Vagina (tissue), 2 donors: ENCODE results near the gene SMG7. TPM values are rescaled to one million over a fixed set of nuclear protein-coding genes. Genes with fewer than 3 reads are reported as not detected.

ENCODE experiments used
- DNase-seq, 2 donors: peaks; one replicate each; pipeline ENCODE4 v3.0.0-alpha.2; 2017; ENCODE audit errors: extremely low spot score in 2 of 2
- H3K27ac ChIP-seq: fragments of 200-600 bp; sonication (generic); one replicate; pipeline ENCODE4 v1.5.1; 2019
- H3K27me3 ChIP-seq: fragments of 200-600 bp; sonication (generic); one replicate; pipeline ENCODE4 v1.5.1; 2019
- H3K36me3 ChIP-seq, 2 donors: fragments of 200-600 bp; sonication (generic); one replicate each; pipeline ENCODE4 v1.5.1; 2017 to 2019
- H3K4me1 ChIP-seq: fragments of 200-600 bp; sonication (generic); one replicate; pipeline ENCODE4 v1.5.1; 2019
- H3K4me3 ChIP-seq, 2 donors: fragments of 200-600 bp; sonication (generic); 1 replicate in 1 of 2; 2 replicates in 1 of 2; pipeline ENCODE4 v1.5.1; 2016 to 2019
- H3K9me3 ChIP-seq: fragments of 200-600 bp; sonication (generic); one replicate; pipeline ENCODE4 v1.5.1; 2019
- POLR2A ChIP-seq, 2 donors: fragments of 450-650 bp; IDR thresholded peaks; one replicate each; pipeline ENCODE4 v1.6.1; 2017; ENCODE audit warnings: antibody characterized with exemption in 2 of 2, mild to moderate bottlenecking in 2 of 2, moderate library complexity in 2 of 2
- POLR2AphosphoS5 ChIP-seq, 2 donors: sonication (generic); formaldehyde crosslinking; IDR thresholded peaks; one replicate each; pipeline ENCODE4 v1.9.0; 2017; ENCODE audit warnings: antibody characterized with exemption in 2 of 2, mild to moderate bottlenecking in 2 of 2, low read depth in 1 of 2; ENCODE audit not compliant: insufficient read depth in 1 of 2
- intact Hi-C: fragments of 100-400 bp; cut with DNase I; formaldehyde crosslinking; loops from one replicate; pipeline ENCODE4 v1.15.1; 2023
- total RNA-seq: library from RNA; depleted of rRNA; stranded (reverse); fragments of >200 nt; gene quantifications from one replicate; pipeline ENCODE4 v1.2.3, GENCODE V29; 2016
- TF ChIP-seq, protein P1 (sequence below), 3 experiments: fragments of 450-650 bp in 2 of 3; fragments of 200-600 bp in 1 of 3; sonication (generic) in 1 of 3; IDR thresholded peaks; one replicate each; pipeline ENCODE4 v1.5.1; 2017 to 2019; ENCODE audit warnings: antibody characterized with exemption in 3 of 3, mild to moderate bottlenecking in 2 of 3, moderate library complexity in 2 of 3

SMG7 gene
- total RNA-seq, 1 donor from 2014 or later, result 48.9 TPM

DNA sequence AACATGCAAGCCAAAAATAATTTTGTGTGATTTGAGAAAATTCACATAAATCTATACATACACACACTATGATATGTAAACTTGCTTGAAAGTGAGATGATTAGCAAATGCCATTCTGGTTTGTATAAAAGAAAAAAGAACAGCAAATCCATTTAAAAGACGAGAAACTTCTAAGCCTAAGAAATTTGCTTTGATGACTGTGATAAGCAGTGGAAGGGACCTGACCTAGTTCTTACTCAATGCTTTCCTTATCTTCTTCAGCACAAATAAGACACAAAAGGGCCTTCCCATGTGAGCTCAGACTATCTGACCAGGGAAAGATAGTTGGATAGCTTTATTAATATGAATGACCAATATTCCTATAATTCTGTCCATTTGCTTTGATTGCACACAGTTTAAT lies 28.8 kb upstream of the SMG7 start:
- Histone ChIP-seq H3K9me3 (no peaks in the 10 kb centered on the region), H3K27ac (no peak overlapping the region), H3K4me1 (no peaks in the 10 kb centered on the region), H3K36me3 (no peaks in the 10 kb centered on the region), H3K27me3 (no peaks in the 10 kb centered on the region), H3K4me3 (no peak overlapping the region)
- intact Hi-C loops, result no loop called here
- no peak for TF ChIP-seq POLR2A (IDR thresholded peaks at IDR 0.05)
- no peak for TF ChIP-seq POLR2AphosphoS5 (IDR thresholded peaks at IDR 0.05; ENCODE audit: insufficient read depth in 1 of 2, low read depth in 1 of 2)
- TF ChIP-seq, protein P1, sequence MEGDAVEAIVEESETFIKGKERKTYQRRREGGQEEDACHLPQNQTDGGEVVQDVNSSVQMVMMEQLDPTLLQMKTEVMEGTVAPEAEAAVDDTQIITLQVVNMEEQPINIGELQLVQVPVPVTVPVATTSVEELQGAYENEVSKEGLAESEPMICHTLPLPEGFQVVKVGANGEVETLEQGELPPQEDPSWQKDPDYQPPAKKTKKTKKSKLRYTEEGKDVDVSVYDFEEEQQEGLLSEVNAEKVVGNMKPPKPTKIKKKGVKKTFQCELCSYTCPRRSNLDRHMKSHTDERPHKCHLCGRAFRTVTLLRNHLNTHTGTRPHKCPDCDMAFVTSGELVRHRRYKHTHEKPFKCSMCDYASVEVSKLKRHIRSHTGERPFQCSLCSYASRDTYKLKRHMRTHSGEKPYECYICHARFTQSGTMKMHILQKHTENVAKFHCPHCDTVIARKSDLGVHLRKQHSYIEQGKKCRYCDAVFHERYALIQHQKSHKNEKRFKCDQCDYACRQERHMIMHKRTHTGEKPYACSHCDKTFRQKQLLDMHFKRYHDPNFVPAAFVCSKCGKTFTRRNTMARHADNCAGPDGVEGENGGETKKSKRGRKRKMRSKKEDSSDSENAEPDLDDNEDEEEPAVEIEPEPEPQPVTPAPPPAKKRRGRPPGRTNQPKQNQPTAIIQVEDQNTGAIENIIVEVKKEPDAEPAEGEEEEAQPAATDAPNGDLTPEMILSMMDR (IDR thresholded peaks at IDR 0.05), result no peak
- no peak for DNase-seq

GRCh38 chr1:183444243-183444642 lies 28.1 kb upstream of the SMG7 start:
- Histone ChIP-seq H3K27ac (no peak overlapping the region), H3K4me3 (no peak overlapping the region), H3K27me3 (no peaks in the 10 kb centered on the region), H3K4me1 (no peaks in the 10 kb centered on the region), H3K36me3 (no peaks in the 10 kb centered on the region), H3K9me3 (no peaks in the 10 kb centered on the region)
- no peak for TF ChIP-seq POLR2AphosphoS5 (IDR thresholded peaks at IDR 0.05; ENCODE audit: insufficient read depth in 1 of 2, low read depth in 1 of 2)
- TF ChIP-seq, protein P1 (IDR thresholded peaks at IDR 0.05), result no peak
- no peak for DNase-seq
- intact Hi-C loops, result no loop called here

GRCh38 chr1:183449223-183449770 lies 23.0 kb upstream of the SMG7 start:
- no peak overlapping the region for H3K4me3 ChIP-seq
- H3K9me3 ChIP-seq, result no peaks in the 10 kb centered on the region
- H3K27ac ChIP-seq, result no peak overlapping the region
- no peaks in the 10 kb centered on the region for H3K36me3 ChIP-seq
- no peak for DNase-seq
- H3K4me1 ChIP-seq, result no peaks in the 10 kb centered on the region
- intact Hi-C loops, result no loop called here
- no peaks in the 10 kb centered on the region for H3K27me3 ChIP-seq
- TF ChIP-seq POLR2AphosphoS5 (IDR thresholded peaks at IDR 0.05; ENCODE audit: insufficient read depth in 1 of 2, low read depth in 1 of 2) (no peak), POLR2A (IDR thresholded peaks at IDR 0.05) (no peak)
- TF ChIP-seq, protein P1 (IDR thresholded peaks at IDR 0.05), result no peak

DNA sequence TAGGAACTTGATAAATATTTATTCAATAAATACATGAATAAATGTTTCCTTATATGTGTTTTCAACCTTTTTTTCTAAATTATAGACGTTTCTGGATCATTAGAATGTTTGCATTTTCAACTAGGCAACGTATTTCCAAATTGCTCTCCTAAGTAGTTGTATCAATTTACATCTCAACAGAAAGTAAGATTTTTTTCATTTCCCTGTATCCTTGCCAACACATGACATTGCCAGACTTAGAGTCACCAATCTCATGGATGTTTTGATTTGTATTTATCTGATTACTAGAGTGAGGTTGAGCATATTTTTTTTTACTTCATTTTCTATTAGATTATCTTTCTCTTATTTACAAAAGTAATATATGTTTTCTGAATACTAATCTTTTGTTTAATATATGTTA lies 22.2 kb upstream of the SMG7 start:
- TF ChIP-seq POLR2A (IDR thresholded peaks at IDR 0.05) (no peak), POLR2AphosphoS5 (IDR thresholded peaks at IDR 0.05; ENCODE audit: insufficient read depth in 1 of 2, low read depth in 1 of 2) (no peak)
- TF ChIP-seq, protein P1 (IDR thresholded peaks at IDR 0.05), result no peak
- Histone ChIP-seq H3K4me1 (no peaks in the 10 kb centered on the region), H3K27ac (no peak overlapping the region), H3K4me3 (no peak overlapping the region), H3K36me3 (no peaks in the 10 kb centered on the region), H3K27me3 (no peaks in the 10 kb centered on the region), H3K9me3 (no peaks in the 10 kb centered on the region)
- intact Hi-C loops, result no loop called here
- DNase-seq, result no peak

GRCh38 chr1:183454377-183454776 lies 17.9 kb upstream of the SMG7 start:
- Histone ChIP-seq H3K4me3 (no peak overlapping the region), H3K36me3 (no peaks in the 10 kb centered on the region), H3K4me1 (no peaks in the 10 kb centered on the region), H3K9me3 (no peaks in the 10 kb centered on the region), H3K27ac (no peak overlapping the region), H3K27me3 (no peaks in the 10 kb centered on the region)
- TF ChIP-seq POLR2A (IDR thresholded peaks at IDR 0.05), result no peak
- TF ChIP-seq, protein P1 (IDR thresholded peaks at IDR 0.05), result no peak
- no peak for TF ChIP-seq POLR2AphosphoS5 (IDR thresholded peaks at IDR 0.05; ENCODE audit: insufficient read depth in 1 of 2, low read depth in 1 of 2)
- intact Hi-C loops, result no loop called here
- no peak for DNase-seq
